ENCODE results near the gene CMBL. TPM values are rescaled to one million over a fixed set of nuclear protein-coding genes. Genes with fewer than 3 reads are reported as not detected.
"Not testable (repeated sequence)": the region's sequence is repeated elsewhere in the genome, so short reads cannot be mapped to it uniquely, and the experiment has no call there.

CMBL gene
- total RNA-seq, 1 donor = 9.0 TPM

- no peak for TF ChIP-seq CTCF (IDR thresholded peaks at IDR 0.05; ENCODE audit: extremely low read depth, low read depth, low read length)
- H3K4me3 ChIP-seq (ENCODE audit: insufficient read depth, low read length) = peak overlapping the region; percentile 97
- peaks cover 21% of the 10 kb centered on the region for H4K20me1 ChIP-seq (ENCODE audit: insufficient read depth, low read length)
- peak overlapping the region; percentile 99 for H3K27ac ChIP-seq (ENCODE audit: low read depth, low read length)
- H3K4me2 ChIP-seq (ENCODE audit: insufficient read depth, low read length) = peak overlapping the region; percentile 98
- DNase-seq (ENCODE audit: insufficient read length, low spot score, missing footprints) = peak; percentile 46
- H3K9me3 ChIP-seq (ENCODE audit: low read depth, low read length) = no peaks in the 10 kb centered on the region
- peaks cover 58% of the 10 kb centered on the region for H3K79me2 ChIP-seq (ENCODE audit: insufficient read depth, low read length)
- H2AFZ ChIP-seq (ENCODE audit: low read length) = peak overlapping the region; percentile 57
- peaks cover 14% of the 10 kb centered on the region for H3K4me1 ChIP-seq (ENCODE audit: insufficient read depth, low read length)
- H3K36me3 ChIP-seq (ENCODE audit: insufficient read depth, low read length) = peaks cover 8% of the 10 kb centered on the region
- no peaks in the 10 kb centered on the region for H3K27me3 ChIP-seq (ENCODE audit: insufficient read depth, low read length)
Observed at GRCh38 chr5:10248378-10249260, 59.1 kb downstream of the CMBL start.

- H3K9me3 ChIP-seq (ENCODE audit: low read depth, low read length); H3K4me3 ChIP-seq (ENCODE audit: insufficient read depth, low read length); H2AFZ ChIP-seq (ENCODE audit: low read length); H3K36me3 ChIP-seq (ENCODE audit: insufficient read depth, low read length); DNase-seq (ENCODE audit: insufficient read length, low spot score, missing footprints); H3K4me2 ChIP-seq (ENCODE audit: insufficient read depth, low read length); H3K27me3 ChIP-seq (ENCODE audit: insufficient read depth, low read length); H3K27ac ChIP-seq (ENCODE audit: low read depth, low read length): not testable (repeated sequence)
- H3K4me1 ChIP-seq (ENCODE audit: insufficient read depth, low read length) = peaks cover 13% of the 10 kb centered on the region
- H3K79me2 ChIP-seq (ENCODE audit: insufficient read depth, low read length) = peaks cover 44% of the 10 kb centered on the region
- peaks cover 16% of the 10 kb centered on the region for H4K20me1 ChIP-seq (ENCODE audit: insufficient read depth, low read length)
Observed at GRCh38 chr5:10247217-10247616, 60.5 kb downstream of the CMBL start.

- no peak for DNase-seq (ENCODE audit: insufficient read length, low spot score, missing footprints)
- peaks cover 9% of the 10 kb centered on the region for H3K4me1 ChIP-seq (ENCODE audit: insufficient read depth, low read length)
- H3K4me2 ChIP-seq (ENCODE audit: insufficient read depth, low read length) = no peak overlapping the region
Observed at GRCh38 chr5:10246761-10247160, 60.9 kb downstream of the CMBL start.

DNA sequence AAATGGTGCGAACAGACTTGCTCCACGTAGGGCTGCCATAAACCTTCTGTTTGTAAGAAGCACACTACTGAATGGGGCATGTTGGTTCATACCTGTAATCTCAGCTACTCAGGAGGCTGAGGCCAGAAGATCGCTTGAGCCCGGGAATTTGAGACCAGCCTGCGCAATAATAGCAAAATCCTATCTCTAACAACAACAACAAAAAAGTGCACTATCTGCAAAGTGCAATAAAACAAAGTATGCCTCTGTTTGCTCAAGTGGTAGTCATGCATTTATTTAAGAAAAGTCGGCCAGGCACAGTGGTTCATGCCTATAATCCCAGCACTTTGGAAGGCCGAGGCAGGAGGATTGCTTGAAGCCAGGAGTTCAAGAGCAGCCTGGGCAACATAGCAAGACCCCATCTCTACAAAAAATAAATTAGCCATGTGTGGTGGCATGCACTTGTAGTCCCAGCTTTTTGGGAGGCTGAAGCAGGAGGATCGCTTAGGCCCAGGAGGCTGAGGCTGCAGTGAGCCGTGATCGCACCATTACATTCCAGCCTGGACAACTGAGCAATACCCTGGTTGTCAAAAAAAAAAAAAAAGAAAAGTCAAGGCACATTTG, 63.3 kb downstream of the CMBL start:
- Histone ChIP-seq H3K27me3 (ENCODE audit: insufficient read depth, low read length) (no peaks in the 10 kb centered on the region), H3K4me2 (ENCODE audit: insufficient read depth, low read length) (no peak overlapping the region), H3K36me3 (ENCODE audit: insufficient read depth, low read length) (no peaks in the 10 kb centered on the region), H2AFZ (ENCODE audit: low read length) (no peak overlapping the region), H3K27ac (ENCODE audit: low read depth, low read length) (no peak overlapping the region), H3K4me3 (ENCODE audit: insufficient read depth, low read length) (no peak overlapping the region), H3K4me1 (ENCODE audit: insufficient read depth, low read length) (no peaks in the 10 kb centered on the region), H3K79me2 (ENCODE audit: insufficient read depth, low read length) (peaks cover 22% of the 10 kb centered on the region), H4K20me1 (ENCODE audit: insufficient read depth, low read length) (no peaks in the 10 kb centered on the region), H3K9me3 (ENCODE audit: low read depth, low read length) (no peaks in the 10 kb centered on the region)
- no peak for TF ChIP-seq CTCF (IDR thresholded peaks at IDR 0.05; ENCODE audit: extremely low read depth, low read depth, low read length)
- DNase-seq (ENCODE audit: insufficient read length, low spot score, missing footprints) = no peak

More at GRCh38 chr5:10246761-10247160, 60.9 kb downstream of the CMBL start:
- Histone ChIP-seq H3K4me3 (ENCODE audit: insufficient read depth, low read length) (no peak overlapping the region), H3K9me3 (ENCODE audit: low read depth, low read length) (no peaks in the 10 kb centered on the region), H3K27ac (ENCODE audit: low read depth, low read length) (no peak overlapping the region), H3K79me2 (ENCODE audit: insufficient read depth, low read length) (peaks cover 39% of the 10 kb centered on the region), H2AFZ (ENCODE audit: low read length) (no peak overlapping the region), H4K20me1 (ENCODE audit: insufficient read depth, low read length) (peaks cover 11% of the 10 kb centered on the region), H3K27me3 (ENCODE audit: insufficient read depth, low read length) (no peaks in the 10 kb centered on the region), H3K36me3 (ENCODE audit: insufficient read depth, low read length) (no peaks in the 10 kb centered on the region)
- TF ChIP-seq CTCF (IDR thresholded peaks at IDR 0.05; ENCODE audit: extremely low read depth, low read depth, low read length) = no peak

Data from osteoblast (primary cell).